GM19035 (cell line): ENCODE measurements around the gene TCF7L1.
"Not testable (repeated sequence)": the region's sequence is repeated elsewhere in the genome, so short reads cannot be mapped to it uniquely, and the experiment has no call there.

Experiments used
- ATAC-seq: cut with Tn5 transposase; IDR thresholded peaks from one replicate; pipeline ENCODE4 v1.9.1; 2021; ENCODE audit not compliant: unreplicated experiment

TCF7L1 gene, protein sequence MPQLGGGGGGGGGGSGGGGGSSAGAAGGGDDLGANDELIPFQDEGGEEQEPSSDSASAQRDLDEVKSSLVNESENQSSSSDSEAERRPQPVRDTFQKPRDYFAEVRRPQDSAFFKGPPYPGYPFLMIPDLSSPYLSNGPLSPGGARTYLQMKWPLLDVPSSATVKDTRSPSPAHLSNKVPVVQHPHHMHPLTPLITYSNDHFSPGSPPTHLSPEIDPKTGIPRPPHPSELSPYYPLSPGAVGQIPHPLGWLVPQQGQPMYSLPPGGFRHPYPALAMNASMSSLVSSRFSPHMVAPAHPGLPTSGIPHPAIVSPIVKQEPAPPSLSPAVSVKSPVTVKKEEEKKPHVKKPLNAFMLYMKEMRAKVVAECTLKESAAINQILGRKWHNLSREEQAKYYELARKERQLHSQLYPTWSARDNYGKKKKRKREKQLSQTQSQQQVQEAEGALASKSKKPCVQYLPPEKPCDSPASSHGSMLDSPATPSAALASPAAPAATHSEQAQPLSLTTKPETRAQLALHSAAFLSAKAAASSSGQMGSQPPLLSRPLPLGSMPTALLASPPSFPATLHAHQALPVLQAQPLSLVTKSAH

GRCh38 chr2:85132834-85133637, at the start of gene TCF7L1:
Gene TCF7L1 (plus strand): TSS chr2:85133392. CDS start chr2:85133685, 293 bp downstream.
- ATAC-seq: no peak

- no peak for ATAC-seq
Measured at GRCh38 chr2:85085563-85085962, 47.6 kb upstream of the TCF7L1 start.

GRCh38 chr2:85087541-85087940, 45.7 kb upstream of the TCF7L1 start:
- ATAC-seq: no peak

- no peak for ATAC-seq
Measured at GRCh38 chr2:85088921-85089320, 44.3 kb upstream of the TCF7L1 start.

- no peak for ATAC-seq
Measured at GRCh38 chr2:85089585-85089984, 43.6 kb upstream of the TCF7L1 start.

GRCh38 chr2:85091838-85092237, 41.4 kb upstream of the TCF7L1 start:
- no peak for ATAC-seq

DNA sequence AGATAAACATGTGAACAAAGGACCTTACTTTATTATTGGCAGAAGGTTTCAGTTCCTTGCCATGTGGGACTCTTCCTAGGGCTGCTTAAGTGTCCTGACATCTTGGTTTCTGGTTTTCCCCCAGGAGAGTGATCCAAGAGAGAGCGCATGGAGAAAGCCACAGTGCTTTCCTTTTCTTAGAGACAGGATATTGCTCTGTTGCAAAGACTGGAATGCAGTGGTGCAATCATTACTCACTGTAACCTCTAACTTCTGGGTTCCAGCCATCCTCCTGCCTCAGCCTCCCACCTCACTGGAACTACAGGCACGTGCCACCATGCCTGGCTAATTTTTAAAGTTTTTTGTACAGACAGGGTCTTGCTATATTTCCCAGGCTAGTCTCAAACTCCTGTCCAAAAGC, 38.1 kb upstream of the TCF7L1 start:
- no peak for ATAC-seq

GRCh38 chr2:85096616-85097015, 36.6 kb upstream of the TCF7L1 start:
- ATAC-seq: no peak

- no peak for ATAC-seq
Measured at GRCh38 chr2:85104228-85104627, 29.0 kb upstream of the TCF7L1 start.

- no peak for ATAC-seq
Measured at GRCh38 chr2:85106489-85107180, 26.6 kb upstream of the TCF7L1 start.

GRCh38 chr2:85110991-85111560, 22.1 kb upstream of the TCF7L1 start:
- ATAC-seq: no peak

GRCh38 chr2:85111819-85112281, 21.3 kb upstream of the TCF7L1 start:
- ATAC-seq: no peak

- no peak for ATAC-seq
Measured at GRCh38 chr2:85112906-85113625, 20.1 kb upstream of the TCF7L1 start.

DNA sequence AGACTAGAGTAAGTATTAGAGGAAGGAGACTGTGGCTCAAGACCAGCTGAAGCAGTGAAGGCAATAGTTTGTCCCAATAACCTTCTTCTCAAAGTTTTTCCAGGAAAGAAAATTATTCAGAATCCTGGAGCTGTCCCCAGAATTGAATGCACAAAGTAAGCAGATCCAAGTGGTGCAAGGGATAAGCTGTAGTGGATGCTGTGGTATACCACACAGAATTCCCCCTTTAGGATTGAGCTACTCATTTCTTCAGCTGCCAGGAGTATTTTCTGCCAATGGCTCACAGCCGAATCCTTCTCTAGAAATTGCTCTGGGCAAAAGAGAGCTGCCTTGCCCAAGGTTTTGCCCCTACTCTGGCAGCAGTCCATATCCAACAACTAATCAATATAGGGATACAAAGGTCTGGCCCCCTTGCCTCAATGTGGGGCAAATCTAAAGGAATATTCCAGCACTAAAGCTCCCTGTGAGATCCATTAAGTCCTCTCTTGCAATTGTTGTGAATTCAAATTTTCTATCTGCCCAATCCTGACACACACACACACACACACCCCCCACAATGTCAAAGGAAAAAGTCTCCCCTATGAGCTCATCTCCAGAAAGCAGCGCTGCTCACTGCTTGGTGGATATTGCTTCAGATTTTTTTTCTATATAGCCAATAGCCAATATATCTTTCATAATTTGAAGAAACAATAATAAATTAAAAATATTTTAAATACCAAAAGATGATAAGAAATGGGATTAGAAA, 18.4 kb upstream of the TCF7L1 start:
- ATAC-seq: no peak

DNA sequence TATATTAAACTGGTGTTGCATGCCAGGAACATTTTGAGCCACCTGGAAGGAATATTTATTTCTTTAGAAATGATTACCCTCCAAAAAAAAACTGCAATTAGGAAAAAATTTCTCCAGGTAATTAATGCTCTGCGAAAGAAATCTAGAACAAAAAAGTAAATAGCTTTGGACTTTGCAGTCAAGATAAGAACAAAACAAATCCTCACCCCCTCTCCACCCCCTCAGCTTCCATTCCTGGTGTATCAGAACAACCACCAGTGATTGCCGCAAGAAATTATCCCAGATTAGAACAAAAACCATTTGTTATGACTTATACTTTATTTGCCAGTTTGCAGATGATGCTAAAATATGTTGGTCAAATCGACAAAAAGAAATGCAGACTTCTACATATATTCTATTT, 17.0 kb upstream of the TCF7L1 start:
- ATAC-seq: no peak

GRCh38 chr2:85119900-85120299, 13.3 kb upstream of the TCF7L1 start:
- ATAC-seq: no peak

- no peak for ATAC-seq
Measured at GRCh38 chr2:85120363-85120762, 12.8 kb upstream of the TCF7L1 start.

GRCh38 chr2:85126462-85126861, 6.7 kb upstream of the TCF7L1 start:
- not testable (repeated sequence) for ATAC-seq

DNA sequence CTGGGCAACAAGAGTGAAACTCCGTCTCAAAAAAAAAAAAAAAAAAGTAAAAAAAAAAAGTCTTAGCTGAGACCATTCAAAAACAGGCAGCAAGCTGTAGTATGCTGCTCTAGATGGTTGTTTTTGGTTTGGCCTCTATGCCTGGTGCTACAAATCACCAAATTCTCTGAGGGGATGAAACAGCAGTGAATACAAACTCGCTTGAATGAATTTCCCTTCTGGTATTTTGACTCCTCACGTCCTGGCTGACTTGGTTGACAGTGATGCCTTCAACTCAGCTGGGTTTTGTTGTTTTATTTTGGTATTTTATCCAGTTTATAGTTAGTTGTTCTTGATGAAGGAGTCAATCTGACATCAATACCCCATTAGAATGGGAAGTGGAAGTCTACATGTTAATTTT, 3.3 kb upstream of the TCF7L1 start:
- ATAC-seq: no peak
